Astrocyte of the hippocampus (primary cell): Measurements from ENCODE around the gene P3H1.

Experiments used
- DNase-seq: peaks from one replicate; pipeline ENCODE4 v3.0.0; 2011; ENCODE audit warnings: low read depth, low spot score

P3H1 gene

GRCh38 chr1:42746436-42747105 lies 20.3 kb downstream of the P3H1 start:
- no peak for DNase-seq

GRCh38 chr1:42745851-42746250 lies 21.0 kb downstream of the P3H1 start:
- no peak for DNase-seq

GRCh38 chr1:42744148-42744413 lies 22.7 kb downstream of the P3H1 start:
- no peak for DNase-seq

GRCh38 chr1:42743317-42744147 lies 23.3 kb downstream of the P3H1 start:
- no peak for DNase-seq

- DNase-seq = no peak
These were observed 24.1 kb downstream of the P3H1 start for GRCh38 chr1:42742617-42743316.

GRCh38 chr1:42742141-42742540 lies 24.7 kb downstream of the P3H1 start:
- DNase-seq = no peak

GRCh38 chr1:42741706-42742105 lies 25.1 kb downstream of the P3H1 start:
- no peak for DNase-seq

- DNase-seq = peak; percentile 38
These were observed 25.8 kb downstream of the P3H1 start for GRCh38 chr1:42740851-42741580.

GRCh38 chr1:42739753-42740700 lies 26.8 kb downstream of the P3H1 start, which contains the start of gene CLDN19:
Gene CLDN19, minus strand, starts transcription at chr1:42740236. Its CDS starts 173 bp downstream, at chr1:42740063.
- no peak for DNase-seq

- DNase-seq = no peak
These were observed 28.1 kb downstream of the P3H1 start for GRCh38 chr1:42738678-42739226.

- no peak for DNase-seq
These were observed 28.7 kb downstream of the P3H1 start for GRCh38 chr1:42737986-42738677.

GRCh38 chr1:42737257-42737656 lies 29.6 kb downstream of the P3H1 start:
- no peak for DNase-seq

- no peak for DNase-seq
These were observed 30.1 kb downstream of the P3H1 start for GRCh38 chr1:42736571-42737200.

- no peak for DNase-seq
These were observed 30.7 kb downstream of the P3H1 start for GRCh38 chr1:42736152-42736551.

GRCh38 chr1:42735477-42736105 lies 31.2 kb downstream of the P3H1 start:
- DNase-seq = no peak

- DNase-seq = no peak
These were observed 31.8 kb downstream of the P3H1 start for GRCh38 chr1:42735056-42735455.

- no peak for DNase-seq
These were observed 32.4 kb downstream of the P3H1 start for GRCh38 chr1:42734201-42735035.
